Activated naive CD8-positive, alpha-beta T cell treated with anti-CD3 and anti-CD28 coated beads, Interleukin-2, amount 10 ng/mL, durations not matched to agents 7 days and 5 days (primary cell): Measurements from ENCODE around the gene SPAG6. TPM values are rescaled to one million over a fixed set of nuclear protein-coding genes. Genes with fewer than 3 reads are reported as not detected.
"Not testable (repeated sequence)": the region's sequence is repeated elsewhere in the genome, so short reads cannot be mapped to it uniquely, and the experiment has no call there.

ENCODE experiments used
- ATAC-seq: fragments of 150-1000 bp; cut with Tn5 transposase; one replicate; pipeline ENCODE4 v1.10.0; 2021; ENCODE audit warnings: low read depth, moderate library complexity
- POLR2A ChIA-PET: fragments of 350-600 bp; sonication (Branson Sonifier 250); formaldehyde crosslinking; loops from one replicate; lab custom pipeline; 2021; ENCODE audit warnings: antibody characterized with exemption; lab: Charles Lee
- DNase-seq: peaks from one replicate; pipeline ENCODE4 v3.0.0; 2021
- H3K27ac Mint-ChIP-seq: one replicate; pipeline ENCODE4 v1.8.0; 2022; ENCODE audit warnings: mild to moderate bottlenecking, mixed read lengths
- H3K27me3 Mint-ChIP-seq: one replicate; pipeline ENCODE4 v1.8.0; 2022; ENCODE audit warnings: mild to moderate bottlenecking, moderate library complexity, mixed read lengths
- H3K36me3 Mint-ChIP-seq: one replicate; pipeline ENCODE4 v1.8.0; 2021; ENCODE audit warnings: mild to moderate bottlenecking, mixed read lengths
- H3K4me1 Mint-ChIP-seq: one replicate; pipeline ENCODE4 v1.8.0; 2021; ENCODE audit warnings: mixed read lengths
- H3K4me3 Mint-ChIP-seq: one replicate; pipeline ENCODE4 v1.8.0; 2022; ENCODE audit warnings: mild to moderate bottlenecking, moderate library complexity, mixed read lengths
- H3K9me3 Mint-ChIP-seq: one replicate; pipeline ENCODE4 v1.8.0; 2021; ENCODE audit warnings: mixed read lengths
- total RNA-seq, 2 experiments: library from RNA; stranded (reverse); gene quantifications; one replicate each; pipeline ENCODE4 v1.2.3, GENCODE V29; 2021

Gene SPAG6
- under 1 TPM; 0.67 to 0.77 TPM for total RNA-seq

DNA sequence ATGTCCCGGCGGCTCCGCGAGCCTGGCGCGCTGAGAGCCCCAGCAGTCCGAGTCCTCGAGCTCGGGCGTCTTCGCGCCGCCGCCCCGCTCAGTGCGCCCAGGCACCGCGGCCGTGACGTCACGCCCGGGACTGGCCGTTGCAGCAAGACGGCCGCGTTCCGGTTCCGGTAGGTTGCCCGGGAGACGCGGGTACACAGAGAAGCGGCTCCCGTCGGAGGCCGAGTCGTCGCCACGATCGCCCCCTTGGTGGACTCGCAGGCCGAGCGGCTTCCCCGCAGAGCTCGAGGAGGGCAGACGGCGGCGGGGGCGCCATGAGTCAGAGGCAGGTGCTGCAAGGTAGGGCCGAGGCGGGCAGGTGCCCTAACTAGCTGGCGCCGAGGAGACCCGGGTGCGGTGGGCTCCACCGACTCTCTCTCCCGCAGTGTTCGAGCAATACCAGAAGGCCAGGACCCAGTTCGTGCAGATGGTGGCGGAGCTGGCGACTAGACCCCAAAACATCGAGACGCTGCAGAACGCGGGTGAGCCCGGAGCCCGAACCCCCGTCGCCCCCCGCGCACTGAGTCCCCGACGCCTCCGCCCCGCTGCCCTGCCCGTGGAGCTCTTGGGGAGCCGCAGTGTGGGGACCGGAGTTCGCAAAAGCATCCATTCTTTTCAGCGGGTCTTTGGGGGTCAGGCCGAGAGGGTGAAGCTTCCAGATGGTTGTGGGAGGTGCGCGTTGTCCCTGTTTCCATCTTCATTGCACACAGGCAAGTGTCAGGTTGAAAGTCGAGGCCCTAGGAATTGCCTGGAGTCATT is at the start of gene SPAG6:
TSS of gene SPAG6 (plus strand) at position 196 of the 795 bp plus-strand sequence. CDS start at position 312, 116 bp downstream.
- Mint-ChIP-seq H3K4me1 (peaks cover 16% of the 10 kb centered on the region), H3K36me3 (peaks cover 2% of the 10 kb centered on the region), H3K27ac (no peak within 1 kb of the TSS), H3K4me3 (peak within 1 kb of the TSS; percentile 37), H3K27me3 (peaks cover 82% of the 10 kb centered on the region), H3K9me3 (no peaks in the 10 kb centered on the region)
- POLR2A ChIA-PET = interaction anchor here (0.9 to 1.0 kb wide), 2 partner anchors 29 to 91 kb away, joined by 3 to 5 read pairs; partner anchors contain the start of gene COMMD3
- peak; percentile 70 for DNase-seq
- ATAC-seq = peak; percentile 27

GRCh38 chr10:22301193-22301592 is 44.1 kb upstream of the SPAG6 start:
- DNase-seq = no peak
- peaks cover 17% of the 10 kb centered on the region for H3K27me3 Mint-ChIP-seq
- no peak overlapping the region for H3K4me3 Mint-ChIP-seq
- H3K9me3 Mint-ChIP-seq = no peaks in the 10 kb centered on the region
- ATAC-seq = no peak
- H3K27ac Mint-ChIP-seq = no peak overlapping the region
- H3K36me3 Mint-ChIP-seq = no peaks in the 10 kb centered on the region
- H3K4me1 Mint-ChIP-seq = no peaks in the 10 kb centered on the region
- POLR2A ChIA-PET = no interaction called here

DNA sequence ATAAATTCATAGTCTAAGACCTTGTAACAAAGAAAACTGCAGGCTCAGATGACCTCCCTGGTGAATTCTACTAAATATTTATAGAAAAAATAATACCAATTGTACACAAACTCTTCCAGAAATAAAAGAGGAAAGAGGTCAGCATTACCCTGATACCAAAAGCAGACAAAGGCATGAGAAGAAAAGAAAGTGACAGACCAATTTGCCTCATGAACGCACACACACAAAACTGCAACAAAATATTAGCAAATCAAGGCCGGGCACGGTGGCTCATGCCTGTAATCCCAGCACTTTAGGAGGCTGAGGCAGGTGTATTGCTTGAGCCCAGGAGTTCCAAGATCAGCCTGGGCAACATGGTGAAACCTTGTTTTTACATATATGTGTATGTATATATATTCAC is 41.8 kb upstream of the SPAG6 start:
- Mint-ChIP-seq H3K36me3 (no peaks in the 10 kb centered on the region), H3K4me3 (no peak overlapping the region), H3K27ac (no peak overlapping the region), H3K9me3 (no peaks in the 10 kb centered on the region), H3K27me3 (peaks cover 21% of the 10 kb centered on the region), H3K4me1 (no peaks in the 10 kb centered on the region)
- ATAC-seq = no peak
- POLR2A ChIA-PET = no interaction called here
- no peak for DNase-seq

GRCh38 chr10:22305721-22306120 is 39.6 kb upstream of the SPAG6 start:
- no peak for ATAC-seq
- no peaks in the 10 kb centered on the region for H3K36me3 Mint-ChIP-seq
- no peak overlapping the region for H3K4me3 Mint-ChIP-seq
- no peaks in the 10 kb centered on the region for H3K9me3 Mint-ChIP-seq
- peaks cover 25% of the 10 kb centered on the region for H3K27me3 Mint-ChIP-seq
- H3K27ac Mint-ChIP-seq = no peak overlapping the region
- DNase-seq = no peak
- POLR2A ChIA-PET = no interaction called here
- H3K4me1 Mint-ChIP-seq = peaks cover 2% of the 10 kb centered on the region

GRCh38 chr10:22308390-22308789 is 36.9 kb upstream of the SPAG6 start:
- Mint-ChIP-seq H3K27me3 (peaks cover 40% of the 10 kb centered on the region), H3K27ac (no peak overlapping the region), H3K4me3 (no peak overlapping the region), H3K4me1 (peaks cover 2% of the 10 kb centered on the region), H3K9me3 (no peaks in the 10 kb centered on the region), H3K36me3 (no peaks in the 10 kb centered on the region)
- no peak for DNase-seq
- ATAC-seq = peak; percentile 76
- POLR2A ChIA-PET = interaction anchor here (0.8 kb wide), 1 partner anchor 8 kb away, joined by 3 read pairs; the partner anchor contains the start of gene COMMD3

DNA sequence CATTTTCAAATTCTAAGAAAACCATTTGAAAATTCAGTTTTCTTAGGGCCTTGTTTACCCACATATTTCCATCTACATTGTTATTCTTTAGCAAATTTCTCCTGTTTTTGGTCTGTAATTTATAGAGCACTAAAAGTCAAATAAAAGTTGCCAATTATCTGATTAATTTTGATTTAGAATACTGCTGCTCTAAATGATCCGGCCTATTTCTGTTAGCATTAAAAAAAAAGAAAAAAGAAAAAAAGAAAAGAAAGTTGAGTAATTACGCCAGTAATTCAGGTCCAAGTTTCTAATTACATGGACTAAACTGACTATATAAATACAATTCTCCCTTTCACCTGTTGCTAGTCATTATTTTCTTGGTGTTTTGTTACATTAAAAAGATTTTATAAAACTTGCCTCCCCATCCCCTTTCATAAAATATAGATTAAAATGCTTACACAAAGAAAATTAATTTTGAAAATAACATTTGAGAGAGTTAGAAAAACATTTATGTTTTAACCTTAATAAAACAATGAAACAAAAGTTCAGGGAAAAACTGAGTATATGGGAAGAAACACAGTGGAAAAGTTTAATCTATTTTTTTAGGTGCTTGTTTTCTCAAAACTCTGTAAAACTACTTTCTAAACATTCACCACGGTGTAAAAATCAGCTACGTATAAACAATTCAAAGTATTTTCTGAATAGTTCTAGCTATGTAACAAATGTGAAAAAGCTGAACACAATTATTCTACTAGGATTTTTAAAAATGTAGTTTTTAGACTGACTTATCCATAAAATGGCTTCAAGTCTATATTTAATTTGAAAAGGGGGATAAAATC is 35.9 kb upstream of the SPAG6 start:
- POLR2A ChIA-PET = interaction anchor here (0.6 kb wide), 1 partner anchor 835 kb away, joined by 3 read pairs; no protein-coding TSS in a partner anchor
- Mint-ChIP-seq H3K4me1 (peaks cover 2% of the 10 kb centered on the region), H3K27ac (no peak overlapping the region), H3K27me3 (peaks cover 37% of the 10 kb centered on the region), H3K9me3 (no peaks in the 10 kb centered on the region), H3K36me3 (no peaks in the 10 kb centered on the region), H3K4me3 (no peak overlapping the region)
- ATAC-seq = no peak
- DNase-seq = no peak

DNA sequence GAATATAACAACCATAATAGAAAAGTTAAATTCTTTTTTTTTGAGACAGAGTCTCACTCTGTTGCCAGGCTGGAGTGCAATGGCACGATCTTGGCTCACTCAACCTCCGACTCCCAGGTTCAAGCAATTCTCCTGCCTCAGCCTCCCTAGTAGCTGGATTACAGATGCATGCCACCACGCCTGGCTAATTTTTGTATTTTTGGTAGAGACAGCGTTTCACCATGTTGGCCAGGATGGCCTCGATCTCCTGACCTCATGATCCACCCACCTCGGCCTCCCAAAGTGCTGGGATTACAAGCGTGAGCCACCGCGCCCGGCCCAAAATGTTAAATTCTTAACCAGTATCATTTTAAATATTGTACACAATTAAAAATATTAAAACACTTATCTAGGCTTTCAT is 35.3 kb upstream of the SPAG6 start:
- H3K36me3 Mint-ChIP-seq, H3K9me3 Mint-ChIP-seq, ATAC-seq, H3K4me1 Mint-ChIP-seq, POLR2A ChIA-PET, DNase-seq, H3K27ac Mint-ChIP-seq, H3K4me3 Mint-ChIP-seq: not testable (repeated sequence)
- H3K27me3 Mint-ChIP-seq = peaks cover 40% of the 10 kb centered on the region

- peaks cover 11% of the 10 kb centered on the region for H3K4me1 Mint-ChIP-seq
- H3K27me3 Mint-ChIP-seq = peaks cover 41% of the 10 kb centered on the region
- DNase-seq (no peak), ATAC-seq (no peak)
- H3K9me3 Mint-ChIP-seq = no peaks in the 10 kb centered on the region
- H3K27ac Mint-ChIP-seq = no peak overlapping the region
- POLR2A ChIA-PET = no interaction called here
- H3K4me3 Mint-ChIP-seq = no peak overlapping the region
- H3K36me3 Mint-ChIP-seq = no peaks in the 10 kb centered on the region
These were observed 34.4 kb upstream of the SPAG6 start for GRCh38 chr10:22310928-22311327.

DNA sequence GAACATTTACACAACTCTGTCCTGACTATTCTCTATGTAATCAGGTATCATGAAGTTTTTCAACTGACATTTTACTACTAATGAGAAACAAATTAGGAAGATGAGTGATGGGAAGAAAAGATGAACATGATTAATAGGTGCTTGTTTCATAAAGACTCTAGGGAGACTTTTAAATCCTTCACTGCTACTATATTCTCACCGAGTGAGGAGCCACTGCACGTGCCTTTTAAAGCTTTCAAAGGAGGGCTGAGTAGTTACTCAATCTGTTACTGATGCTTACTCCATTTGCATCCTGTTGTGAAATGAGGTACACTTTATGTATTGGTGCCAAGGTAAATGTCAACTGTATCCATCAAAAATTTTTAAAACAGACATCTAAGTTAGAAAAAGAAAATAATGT is 30.4 kb upstream of the SPAG6 start:
- POLR2A ChIA-PET = interaction anchor here (1.8 to 3.0 kb wide), 4 partner anchors 12 to 312 kb away, joined by 8 to 19 read pairs (median 16); partner anchors contain the start of gene DNAJC1
- H3K9me3 Mint-ChIP-seq = no peaks in the 10 kb centered on the region
- peaks cover 19% of the 10 kb centered on the region for H3K4me1 Mint-ChIP-seq
- H3K36me3 Mint-ChIP-seq = peaks cover 4% of the 10 kb centered on the region
- ATAC-seq = no peak
- H3K27me3 Mint-ChIP-seq = peaks cover 39% of the 10 kb centered on the region
- H3K4me3 Mint-ChIP-seq = no peak overlapping the region
- H3K27ac Mint-ChIP-seq = no peak overlapping the region
- no peak for DNase-seq

DNA sequence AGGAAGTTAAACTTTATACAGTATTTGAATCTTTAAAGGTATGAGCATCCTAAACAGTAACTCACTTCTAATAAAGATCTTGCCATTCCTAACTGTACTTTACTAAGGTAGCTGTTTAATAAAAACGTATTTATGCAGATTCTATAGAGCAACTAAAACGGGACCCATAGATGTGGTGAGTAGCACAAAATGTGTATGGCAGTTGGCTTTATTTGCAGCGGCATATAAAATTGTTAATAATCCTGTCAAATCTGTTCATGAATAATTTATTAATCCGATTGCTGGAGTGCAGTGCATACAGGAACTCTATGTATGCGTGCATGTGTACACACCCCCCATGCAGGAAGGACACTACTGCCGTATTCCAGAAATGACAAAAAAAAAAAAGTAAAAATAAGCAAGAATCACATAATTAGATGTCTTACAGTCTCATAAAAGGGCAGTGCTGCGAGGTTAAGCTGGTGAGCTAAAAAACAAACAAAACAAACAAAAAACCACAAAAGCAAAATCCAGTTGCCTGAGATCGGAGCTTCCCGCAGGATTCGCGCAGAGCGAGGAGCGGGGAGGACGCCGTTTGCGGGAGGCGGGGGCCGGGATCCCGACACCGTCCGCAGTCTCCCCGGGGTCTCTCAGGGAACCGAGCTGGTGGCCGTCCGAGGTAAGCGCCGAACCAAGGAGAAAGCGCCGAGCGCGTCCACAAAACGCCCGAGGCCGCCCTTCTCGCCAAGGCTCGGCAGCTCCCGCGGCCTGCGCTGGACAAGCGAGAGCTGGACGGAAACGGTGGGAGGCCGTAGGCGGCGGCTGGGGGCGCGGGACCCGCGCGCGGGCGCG is 29.6 kb upstream of the SPAG6 start:
- peaks cover 23% of the 10 kb centered on the region for H3K4me1 Mint-ChIP-seq
- peak overlapping the region; percentile 90 for H3K4me3 Mint-ChIP-seq
- H3K27ac Mint-ChIP-seq = peak overlapping the region; percentile 88
- H3K27me3 Mint-ChIP-seq = peaks cover 43% of the 10 kb centered on the region
- POLR2A ChIA-PET = interaction anchor here (1.1 to 3.0 kb wide), 14 partner anchors 7 to 397 kb away, joined by 3 to 30 read pairs (median 6); partner anchors contain the start of genes DNAJC1 and SPAG6
- ATAC-seq (peak; percentile 28), DNase-seq (no peak)
- peaks cover 8% of the 10 kb centered on the region for H3K36me3 Mint-ChIP-seq
- H3K9me3 Mint-ChIP-seq = no peaks in the 10 kb centered on the region

GRCh38 chr10:22316286-22317075 is 28.8 kb upstream of the SPAG6 start, which contains the start of gene COMMD3:
Gene COMMD3 (plus strand): TSS chr10:22316388. CDS start chr10:22316418, 30 bp downstream.
- Mint-ChIP-seq H3K9me3 (no peaks in the 10 kb centered on the region), H3K4me3 (peak within 1 kb of the TSS; percentile 90), H3K27me3 (peaks cover 36% of the 10 kb centered on the region), H3K4me1 (peaks cover 23% of the 10 kb centered on the region), H3K27ac (peak within 1 kb of the TSS; percentile 89), H3K36me3 (peaks cover 8% of the 10 kb centered on the region)
- ATAC-seq (peak; percentile 67), DNase-seq (peak; percentile 90)
- POLR2A ChIA-PET = interaction anchor here (1.1 to 3.0 kb wide), 14 partner anchors 8 to 396 kb away, joined by 3 to 30 read pairs (median 6); partner anchors contain the start of genes DNAJC1 and SPAG6

DNA sequence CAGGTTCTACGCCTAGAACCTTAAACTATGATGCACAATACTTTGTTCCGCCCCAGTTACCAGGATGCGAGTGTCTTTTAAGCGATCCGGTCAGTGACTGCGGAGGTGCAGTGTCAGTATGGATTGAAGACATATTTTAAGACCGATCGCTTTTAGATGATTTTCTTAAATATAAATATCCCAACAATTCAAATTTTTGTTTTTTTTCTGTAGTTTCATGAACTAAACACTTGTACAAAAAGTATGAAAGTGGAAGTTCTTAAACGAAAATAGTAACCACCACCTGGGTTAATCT is 28.3 kb upstream of the SPAG6 start:
- peaks cover 8% of the 10 kb centered on the region for H3K36me3 Mint-ChIP-seq
- H3K27ac Mint-ChIP-seq = peak overlapping the region; percentile 89
- POLR2A ChIA-PET = interaction anchor here (1.2 to 3.0 kb wide), 10 partner anchors 8 to 314 kb away, joined by 3 to 30 read pairs (median 8); partner anchors contain the start of genes DNAJC1 and SPAG6
- peaks cover 33% of the 10 kb centered on the region for H3K27me3 Mint-ChIP-seq
- no peaks in the 10 kb centered on the region for H3K9me3 Mint-ChIP-seq
- ATAC-seq (no peak), DNase-seq (no peak)
- peaks cover 23% of the 10 kb centered on the region for H3K4me1 Mint-ChIP-seq
- H3K4me3 Mint-ChIP-seq = peak overlapping the region; percentile 86
